ENCODE measurements around the gene PLEKHG4B.
"Not testable (repeated sequence)": the region's sequence is repeated elsewhere in the genome, so short reads cannot be mapped to it uniquely, and the experiment has no call there.

The PLEKHG4B gene

GRCh38 chr5:96976-97660 lies 5.2 kb downstream of the PLEKHG4B start:
- no peak for DNase-seq

- DNase-seq = no peak
Measured at GRCh38 chr5:99815-100214, 7.8 kb downstream of the PLEKHG4B start.

GRCh38 chr5:102411-103043 lies 10.6 kb downstream of the PLEKHG4B start:
- DNase-seq = no peak

GRCh38 chr5:104106-104505 lies 12.1 kb downstream of the PLEKHG4B start:
- DNase-seq = not testable (repeated sequence)

GRCh38 chr5:104778-105296 lies 12.9 kb downstream of the PLEKHG4B start:
- no peak for DNase-seq

- no peak for DNase-seq
Measured at GRCh38 chr5:105504-106070, 13.6 kb downstream of the PLEKHG4B start.

GRCh38 chr5:106587-106986 lies 14.6 kb downstream of the PLEKHG4B start:
- DNase-seq = no peak

GRCh38 chr5:107526-107925 lies 15.6 kb downstream of the PLEKHG4B start:
- no peak for DNase-seq

- no peak for DNase-seq
Measured at GRCh38 chr5:109826-110225, 17.9 kb downstream of the PLEKHG4B start.

GRCh38 chr5:110270-110888 lies 18.4 kb downstream of the PLEKHG4B start:
- no peak for DNase-seq

- no peak for DNase-seq
Measured at GRCh38 chr5:111171-111570, 19.2 kb downstream of the PLEKHG4B start.

- no peak for DNase-seq
Measured at GRCh38 chr5:119486-120097, 27.6 kb downstream of the PLEKHG4B start.

- no peak for DNase-seq
Measured at GRCh38 chr5:121432-121831, 29.5 kb downstream of the PLEKHG4B start.

- DNase-seq = no peak
Measured at GRCh38 chr5:125815-126214, 33.8 kb downstream of the PLEKHG4B start.

- DNase-seq = no peak
Measured at GRCh38 chr5:126806-127205, 34.8 kb downstream of the PLEKHG4B start.

GRCh38 chr5:127886-128285 lies 35.9 kb downstream of the PLEKHG4B start:
- DNase-seq = no peak

- no peak for DNase-seq
Measured at GRCh38 chr5:128446-128845, 36.5 kb downstream of the PLEKHG4B start.

- DNase-seq = no peak
Measured at GRCh38 chr5:129148-129547, 37.2 kb downstream of the PLEKHG4B start.

GRCh38 chr5:129820-130219 lies 37.9 kb downstream of the PLEKHG4B start:
- DNase-seq = no peak

GRCh38 chr5:130601-131131 lies 38.7 kb downstream of the PLEKHG4B start:
- DNase-seq = no peak

GRCh38 chr5:136901-137300 lies 44.9 kb downstream of the PLEKHG4B start:
- DNase-seq = no peak

- no peak for DNase-seq
Measured at GRCh38 chr5:137741-138140, 45.8 kb downstream of the PLEKHG4B start.

- DNase-seq = no peak
Measured at GRCh38 chr5:138936-139335, 47.0 kb downstream of the PLEKHG4B start.
